ENCODE measurements around the gene EEIG2. TPM values are rescaled to one million over a fixed set of nuclear protein-coding genes. Genes with fewer than 3 reads are reported as not detected.

EEIG2 gene
- total RNA-seq, 1 experiment from 2014 or later: 16.0 TPM

DNA sequence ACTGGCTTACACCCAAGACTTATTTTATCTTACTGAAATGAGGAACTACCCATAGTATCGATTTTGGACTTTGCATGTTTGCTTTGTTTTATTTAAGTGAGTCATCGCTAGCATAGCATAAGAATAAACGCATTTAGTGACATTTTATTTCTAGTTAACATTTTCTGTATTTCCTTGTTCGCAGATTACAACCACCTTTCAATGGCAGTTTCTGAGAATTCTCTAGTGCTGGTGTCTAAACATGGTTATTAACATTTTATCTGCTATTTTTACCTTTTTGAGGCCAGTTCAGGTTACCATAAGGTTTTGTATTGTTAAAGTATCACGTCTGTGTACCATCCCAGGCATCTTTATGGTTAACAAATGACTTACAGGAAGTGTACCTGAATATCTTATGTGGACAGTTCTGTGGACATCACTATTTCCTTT, 24.5 kb downstream of the EEIG2 start:
- Histone ChIP-seq H3K9me2 (ENCODE audit: insufficient read depth) (no peaks in the 10 kb centered on the region), H2AFZ (ENCODE audit: low read depth, low read length, poor library complexity, severe bottlenecking) (no peak overlapping the region), H3K27ac (ENCODE audit: low read depth, low read length) (no peak overlapping the region), H3K36me3 (ENCODE audit: control insufficient read depth in 1 of 2, insufficient read depth in 2 of 2, low read length in 2 of 2) (no peaks in the 10 kb centered on the region), H3K9me3 (ENCODE audit: control insufficient read depth in 1 of 2, insufficient read depth in 1 of 2, low read depth in 1 of 2, low read length in 2 of 2) (peaks cover 0 to 7% of the 10 kb centered on the region in 2 experiments; a peak in 1 of 4 replicates), H3K79me2 (ENCODE audit: insufficient read depth, low read length) (no peaks in the 10 kb centered on the region), H4K20me1 (ENCODE audit: insufficient read depth) (no peaks in the 10 kb centered on the region), H3K4me2 (ENCODE audit: low read length) (peak overlapping the region; percentile 13), H3K9ac (ENCODE audit: low read length) (no peak overlapping the region), H3K27me3 (ENCODE audit: insufficient read depth, low read length) (no peaks in the 10 kb centered on the region), H3K4me3 (replicated peaks in 1 of 2; ENCODE audit: low read depth in 1 of 2, low read length in 2 of 2) (no peak overlapping the region), H3K4me1 (ENCODE audit: control insufficient read depth in 1 of 2, insufficient read depth in 2 of 2, low read length in 2 of 2) (peaks cover 5 to 9% of the 10 kb centered on the region in 2 experiments; a peak in 3 of 4 replicates)
- DNase-seq (ENCODE audit: low read depth, low spot score) (no peak), ATAC-seq (no peak)
- POLR2A ChIA-PET: no interaction called here
- RAD21 ChIA-PET (ENCODE audit: low non-redundant PET in 1 of 2, low total read pairs in 2 of 2, uncharacterized antibody in 2 of 2, unreplicated experiment in 2 of 2): no interaction called here
- TF ChIP-seq RAD21 (IDR thresholded peaks at IDR 0.05; ENCODE audit: low read depth): no peak
- TF ChIP-seq JUND (IDR thresholded peaks at IDR 0.05): peak; percentile 40
- TF ChIP-seq SP1 (IDR thresholded peaks at IDR 0.05; ENCODE audit: low read depth): no peak
- peak; percentile 34; the same call in 1 of the 2 replicates for TF ChIP-seq FOSL1 (IDR thresholded peaks at IDR 0.05; ENCODE audit: low read depth)
- intact Hi-C loops (cut with micrococcal nuclease): no loop called here
- CTCF ChIA-PET: no interaction called here
- BruUV-seq (replicated peaks): no TSS peak

DNA sequence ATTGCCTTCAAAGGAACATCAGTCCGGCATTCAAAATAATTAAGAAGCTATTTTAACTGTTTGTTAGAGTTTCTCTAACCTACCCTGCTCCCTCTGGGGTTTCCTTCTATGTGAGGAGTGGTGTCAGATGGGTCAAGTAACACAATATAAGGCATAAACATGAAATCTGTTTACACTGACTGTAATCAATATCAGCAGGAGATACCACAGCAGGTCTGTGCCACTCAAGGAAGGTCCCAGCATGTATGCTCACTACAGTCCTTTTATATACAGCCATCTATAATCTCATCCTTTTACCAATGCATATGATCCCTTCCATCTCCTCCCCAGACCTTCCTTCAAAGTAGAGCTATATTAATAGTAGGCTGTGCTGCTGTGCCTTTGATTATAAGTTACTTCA, 25.4 kb downstream of the EEIG2 start:
- H3K79me2 ChIP-seq (ENCODE audit: insufficient read depth, low read length): no peaks in the 10 kb centered on the region
- TF ChIP-seq, protein P1, sequence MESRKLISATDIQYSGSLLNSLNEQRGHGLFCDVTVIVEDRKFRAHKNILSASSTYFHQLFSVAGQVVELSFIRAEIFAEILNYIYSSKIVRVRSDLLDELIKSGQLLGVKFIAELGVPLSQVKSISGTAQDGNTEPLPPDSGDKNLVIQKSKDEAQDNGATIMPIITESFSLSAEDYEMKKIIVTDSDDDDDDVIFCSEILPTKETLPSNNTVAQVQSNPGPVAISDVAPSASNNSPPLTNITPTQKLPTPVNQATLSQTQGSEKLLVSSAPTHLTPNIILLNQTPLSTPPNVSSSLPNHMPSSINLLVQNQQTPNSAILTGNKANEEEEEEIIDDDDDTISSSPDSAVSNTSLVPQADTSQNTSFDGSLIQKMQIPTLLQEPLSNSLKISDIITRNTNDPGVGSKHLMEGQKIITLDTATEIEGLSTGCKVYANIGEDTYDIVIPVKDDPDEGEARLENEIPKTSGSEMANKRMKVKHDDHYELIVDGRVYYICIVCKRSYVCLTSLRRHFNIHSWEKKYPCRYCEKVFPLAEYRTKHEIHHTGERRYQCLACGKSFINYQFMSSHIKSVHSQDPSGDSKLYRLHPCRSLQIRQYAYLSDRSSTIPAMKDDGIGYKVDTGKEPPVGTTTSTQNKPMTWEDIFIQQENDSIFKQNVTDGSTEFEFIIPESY (IDR thresholded peaks at IDR 0.05; ENCODE audit: extremely low read depth, insufficient replicate concordance, low read length): no peak
- TF ChIP-seq ZFX (IDR thresholded peaks at IDR 0.05) (no peak), YY1 (IDR thresholded peaks at IDR 0.05; ENCODE audit: extremely low read depth, insufficient replicate concordance, low read depth, low read length) (no peak), JUND (IDR thresholded peaks at IDR 0.05) (no peak), SRF (IDR thresholded peaks at IDR 0.05; ENCODE audit: low read depth) (no peak), RAD21 (IDR thresholded peaks at IDR 0.05; ENCODE audit: low read depth) (no peak), TCF7L2 (IDR thresholded peaks at IDR 0.05; ENCODE audit: borderline replicate concordance, extremely low read depth, insufficient read depth, insufficient read length) (no peak), POLR2A (IDR thresholded peaks at IDR 0.05; ENCODE audit: borderline replicate concordance, extremely low read depth, insufficient read depth, insufficient read length) (no peak), FOSL1 (IDR thresholded peaks at IDR 0.05; ENCODE audit: low read depth) (no peak)
- TF ChIP-seq, protein P2, sequence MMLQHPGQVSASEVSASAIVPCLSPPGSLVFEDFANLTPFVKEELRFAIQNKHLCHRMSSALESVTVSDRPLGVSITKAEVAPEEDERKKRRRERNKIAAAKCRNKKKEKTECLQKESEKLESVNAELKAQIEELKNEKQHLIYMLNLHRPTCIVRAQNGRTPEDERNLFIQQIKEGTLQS (IDR thresholded peaks at IDR 0.05): no peak
- TF ChIP-seq, protein P3, sequence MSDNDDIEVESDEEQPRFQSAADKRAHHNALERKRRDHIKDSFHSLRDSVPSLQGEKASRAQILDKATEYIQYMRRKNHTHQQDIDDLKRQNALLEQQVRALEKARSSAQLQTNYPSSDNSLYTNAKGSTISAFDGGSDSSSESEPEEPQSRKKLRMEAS (IDR thresholded peaks at IDR 0.05): no peak
- no peak for ATAC-seq
- no TSS peak for BruUV-seq (replicated peaks)
- H3K9me2 ChIP-seq (ENCODE audit: insufficient read depth): no peaks in the 10 kb centered on the region
- H3K4me2 ChIP-seq (ENCODE audit: low read length): no peak overlapping the region
- no peak overlapping the region for H3K9ac ChIP-seq (ENCODE audit: low read length)
- DNase-seq (ENCODE audit: low read depth, low spot score): no peak
- peaks cover 0 to 7% of the 10 kb centered on the region in 2 experiments; a peak in 1 of 4 replicates for H3K9me3 ChIP-seq (ENCODE audit: control insufficient read depth in 1 of 2, insufficient read depth in 1 of 2, low read depth in 1 of 2, low read length in 2 of 2)
- intact Hi-C loops (cut with micrococcal nuclease): no loop called here
- H3K36me3 ChIP-seq (ENCODE audit: control insufficient read depth in 1 of 2, insufficient read depth in 2 of 2, low read length in 2 of 2): no peaks in the 10 kb centered on the region
- POLR2A ChIA-PET: interaction anchor here (0.5 to 0.6 kb wide), 2 partner anchors 46 to 58 kb away, joined by 3 to 4 read pairs; no protein-coding TSS in a partner anchor
- CTCF ChIA-PET: no interaction called here
- peaks cover 5 to 9% of the 10 kb centered on the region in 2 experiments; a peak in 3 of 4 replicates for H3K4me1 ChIP-seq (ENCODE audit: control insufficient read depth in 1 of 2, insufficient read depth in 2 of 2, low read length in 2 of 2)
- no peak overlapping the region for H2AFZ ChIP-seq (ENCODE audit: low read depth, low read length, poor library complexity, severe bottlenecking)
- H3K27ac ChIP-seq (ENCODE audit: low read depth, low read length): no peak overlapping the region
- H4K20me1 ChIP-seq (ENCODE audit: insufficient read depth): no peaks in the 10 kb centered on the region
- no peaks in the 10 kb centered on the region for H3K27me3 ChIP-seq (ENCODE audit: insufficient read depth, low read length)
- no peak overlapping the region for H3K4me3 ChIP-seq (replicated peaks in 1 of 2; ENCODE audit: low read depth in 1 of 2, low read length in 2 of 2)
- RAD21 ChIA-PET (ENCODE audit: low non-redundant PET in 1 of 2, low total read pairs in 2 of 2, uncharacterized antibody in 2 of 2, unreplicated experiment in 2 of 2): no interaction called here
